Osteocyte (in vitro differentiated cells): Measurements from ENCODE around the gene GOLGA2. TPM values are rescaled to one million over a fixed set of nuclear protein-coding genes. Genes with fewer than 3 reads are reported as not detected.
A peak's percentile ranks its signal among the peaks of the same experiment; 100 is the strongest.

ENCODE experiments used
- DNase-seq: peaks from one replicate; pipeline ENCODE4 v3.0.0; 2021; ENCODE audit warnings: mixed read lengths; ENCODE audit not compliant: unreplicated experiment; ENCODE audit errors: extremely low spot score
- H3K27ac Mint-ChIP-seq: one replicate; pipeline ENCODE4 v1.8.0; 2021; ENCODE audit warnings: mild to moderate bottlenecking, mixed read lengths; ENCODE audit not compliant: unreplicated experiment
- H3K27me3 Mint-ChIP-seq: one replicate; pipeline ENCODE4 v1.8.0; 2021; ENCODE audit warnings: mixed read lengths; ENCODE audit not compliant: unreplicated experiment
- H3K36me3 Mint-ChIP-seq: one replicate; pipeline ENCODE4 v1.8.0; 2021; ENCODE audit warnings: mixed read lengths; ENCODE audit not compliant: unreplicated experiment
- H3K4me1 Mint-ChIP-seq: one replicate; pipeline ENCODE4 v1.8.0; 2021; ENCODE audit warnings: mixed read lengths; ENCODE audit not compliant: unreplicated experiment
- H3K4me3 Mint-ChIP-seq: one replicate; pipeline ENCODE4 v1.8.0; 2021; ENCODE audit warnings: mild to moderate bottlenecking, moderate library complexity, mixed read lengths; ENCODE audit not compliant: unreplicated experiment
- H3K9me3 Mint-ChIP-seq: one replicate; pipeline ENCODE4 v1.8.0; 2021; ENCODE audit warnings: mixed read lengths; ENCODE audit not compliant: unreplicated experiment
- total RNA-seq: library from RNA; stranded (reverse); gene quantifications from 2 replicates; pipeline ENCODE4 v1.2.1, GENCODE V29; 2021
- TF ChIP-seq, protein P1 (sequence below): fragments of 200-600 bp; sonication (generic); IDR thresholded peaks from 2 replicates; pipeline ENCODE4 v1.5.0; 2021; ENCODE audit warnings: antibody characterized with exemption, mild to moderate bottlenecking, moderate library complexity

GOLGA2 gene
- total RNA-seq, 1 donor from 2014 or later, result 184 TPM

DNA sequence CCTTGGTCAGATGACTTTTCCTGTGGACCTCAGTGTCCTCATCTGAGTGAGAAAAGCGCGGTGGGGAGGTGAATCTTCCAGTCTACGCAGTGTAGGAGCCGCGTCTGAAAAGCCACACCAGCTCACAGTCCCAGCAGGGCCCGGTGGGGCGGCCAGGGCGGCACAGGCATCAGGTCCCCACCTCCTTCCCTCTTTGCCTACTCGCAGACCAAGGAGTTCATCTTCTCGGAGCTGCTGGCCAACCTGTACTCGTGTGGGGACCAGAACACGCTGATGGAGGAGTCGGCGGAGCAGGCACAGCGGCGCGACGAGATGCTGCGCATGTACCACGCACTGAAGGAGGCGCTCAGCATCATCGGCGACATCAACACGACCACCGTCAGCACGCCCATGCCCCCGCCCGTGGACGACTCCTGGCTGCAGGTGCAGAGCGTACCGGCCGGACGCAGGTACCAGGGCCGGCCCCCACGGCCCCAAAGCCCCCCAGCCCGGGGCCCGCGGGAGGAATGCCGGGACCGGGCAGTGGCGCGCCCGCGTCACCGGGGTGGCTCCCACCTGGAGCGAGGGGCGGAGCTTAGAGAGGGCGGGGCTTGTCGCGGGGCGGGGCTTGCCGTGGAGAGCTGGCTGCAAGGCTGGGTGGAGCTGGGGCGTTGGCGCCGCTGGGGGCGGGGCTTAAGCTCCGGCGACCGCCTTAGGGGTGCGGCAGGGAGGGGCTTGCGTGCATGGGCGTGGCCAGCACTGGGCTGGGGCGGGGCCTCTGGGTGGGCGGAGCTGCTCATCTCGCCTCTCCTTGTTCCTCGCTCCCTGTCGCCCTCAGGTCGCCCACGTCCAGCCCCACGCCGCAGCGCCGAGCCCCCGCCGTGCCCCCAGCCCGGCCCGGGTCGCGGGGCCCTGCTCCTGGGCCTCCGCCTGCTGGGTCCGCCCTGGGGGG lies 25.6 kb downstream of the GOLGA2 start:
- no peak for DNase-seq
- H3K4me3 Mint-ChIP-seq, result no peak overlapping the region
- H3K4me1 Mint-ChIP-seq, result peaks cover 20% of the 10 kb centered on the region

DNA sequence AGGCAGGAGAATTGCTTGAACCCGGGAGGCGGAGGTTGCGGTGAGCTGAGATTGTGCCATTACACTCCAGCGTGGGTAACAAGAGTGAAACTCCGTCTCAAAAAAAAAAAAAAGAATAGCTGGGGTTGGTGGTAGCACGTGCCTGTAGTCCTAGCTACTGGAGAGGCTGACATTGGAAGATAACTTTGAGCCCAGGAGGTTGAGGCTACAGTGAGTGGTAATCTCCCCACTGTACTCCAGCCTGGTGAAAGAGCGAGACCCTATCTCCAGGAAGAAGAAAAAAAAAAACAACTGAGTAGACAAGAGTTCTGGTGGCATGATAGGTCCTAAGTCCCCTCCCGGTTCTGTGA lies 26.3 kb downstream of the GOLGA2 start:
- DNase-seq, result no peak

More for the DNA sequence above, 25.6 kb downstream of the GOLGA2 start:
- Mint-ChIP-seq H3K27ac (no peak overlapping the region), H3K27me3 (no peaks in the 10 kb centered on the region), H3K9me3 (no peaks in the 10 kb centered on the region), H3K36me3 (peaks cover 6% of the 10 kb centered on the region)
- TF ChIP-seq, protein P1, sequence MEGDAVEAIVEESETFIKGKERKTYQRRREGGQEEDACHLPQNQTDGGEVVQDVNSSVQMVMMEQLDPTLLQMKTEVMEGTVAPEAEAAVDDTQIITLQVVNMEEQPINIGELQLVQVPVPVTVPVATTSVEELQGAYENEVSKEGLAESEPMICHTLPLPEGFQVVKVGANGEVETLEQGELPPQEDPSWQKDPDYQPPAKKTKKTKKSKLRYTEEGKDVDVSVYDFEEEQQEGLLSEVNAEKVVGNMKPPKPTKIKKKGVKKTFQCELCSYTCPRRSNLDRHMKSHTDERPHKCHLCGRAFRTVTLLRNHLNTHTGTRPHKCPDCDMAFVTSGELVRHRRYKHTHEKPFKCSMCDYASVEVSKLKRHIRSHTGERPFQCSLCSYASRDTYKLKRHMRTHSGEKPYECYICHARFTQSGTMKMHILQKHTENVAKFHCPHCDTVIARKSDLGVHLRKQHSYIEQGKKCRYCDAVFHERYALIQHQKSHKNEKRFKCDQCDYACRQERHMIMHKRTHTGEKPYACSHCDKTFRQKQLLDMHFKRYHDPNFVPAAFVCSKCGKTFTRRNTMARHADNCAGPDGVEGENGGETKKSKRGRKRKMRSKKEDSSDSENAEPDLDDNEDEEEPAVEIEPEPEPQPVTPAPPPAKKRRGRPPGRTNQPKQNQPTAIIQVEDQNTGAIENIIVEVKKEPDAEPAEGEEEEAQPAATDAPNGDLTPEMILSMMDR, result no peak

DNA sequence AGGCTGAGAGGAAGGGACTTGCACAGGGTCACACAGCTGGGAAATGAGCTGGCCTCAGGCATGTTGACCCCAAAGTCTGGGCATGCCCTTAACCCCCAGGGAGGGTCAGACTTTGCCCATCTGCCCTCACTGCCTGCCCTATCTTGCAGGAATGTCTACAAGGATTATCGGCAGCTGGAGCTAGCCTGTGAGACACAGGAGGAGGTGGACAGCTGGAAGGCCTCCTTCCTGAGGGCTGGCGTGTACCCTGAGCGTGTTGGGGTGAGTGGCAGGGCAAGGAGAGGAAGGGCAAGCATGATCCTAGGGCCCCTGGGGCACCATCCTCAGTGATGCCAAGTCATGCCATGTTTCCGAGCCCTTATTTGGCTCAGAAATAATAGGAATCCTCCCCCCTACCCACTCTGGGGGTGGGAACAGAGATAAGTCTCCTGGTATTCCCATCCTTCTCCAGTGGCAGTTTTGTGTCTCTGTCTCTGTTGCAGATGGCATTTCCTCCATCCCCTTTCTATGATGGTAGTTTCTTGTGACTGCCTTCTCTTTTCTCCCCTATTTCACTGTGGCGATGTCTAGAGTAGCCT lies 28.5 kb downstream of the GOLGA2 start:
- Mint-ChIP-seq H3K27me3 (no peaks in the 10 kb centered on the region), H3K4me1 (peaks cover 39% of the 10 kb centered on the region), H3K4me3 (no peak overlapping the region), H3K9me3 (no peaks in the 10 kb centered on the region), H3K36me3 (peaks cover 6% of the 10 kb centered on the region), H3K27ac (peak overlapping the region; percentile 59)
- TF ChIP-seq, protein P1, result no peak
- no peak for DNase-seq

More for the DNA sequence above, 26.3 kb downstream of the GOLGA2 start:
- H3K4me1 Mint-ChIP-seq, result peaks cover 22% of the 10 kb centered on the region
- no peaks in the 10 kb centered on the region for H3K27me3 Mint-ChIP-seq
- no peaks in the 10 kb centered on the region for H3K9me3 Mint-ChIP-seq
- TF ChIP-seq, protein P1, result no peak
- H3K4me3 Mint-ChIP-seq, result no peak overlapping the region
- peaks cover 6% of the 10 kb centered on the region for H3K36me3 Mint-ChIP-seq
- no peak overlapping the region for H3K27ac Mint-ChIP-seq

DNA sequence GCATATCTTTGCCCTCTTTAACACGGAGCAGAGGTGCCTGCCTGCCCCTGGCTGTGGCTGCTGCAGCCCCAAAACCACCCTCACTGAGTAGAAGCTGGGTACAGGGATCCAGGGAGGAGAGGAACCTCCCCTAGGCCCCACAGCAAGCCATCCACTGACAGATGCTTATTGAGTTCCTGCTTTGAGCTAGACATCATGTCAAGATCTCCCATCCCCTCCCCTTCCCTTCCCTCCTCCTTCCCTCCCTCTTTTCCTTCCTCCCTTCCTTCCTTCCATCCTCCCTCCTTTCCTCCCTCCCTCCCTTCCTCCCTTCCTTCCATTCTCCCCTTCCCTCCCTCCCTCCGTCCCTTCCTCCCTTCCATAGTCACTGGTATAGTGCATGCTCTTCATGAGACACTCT lies 29.3 kb downstream of the GOLGA2 start:
- peaks cover 39% of the 10 kb centered on the region for H3K4me1 Mint-ChIP-seq
- H3K4me3 Mint-ChIP-seq, result no peak overlapping the region
- H3K9me3 Mint-ChIP-seq, result no peaks in the 10 kb centered on the region
- no peak for DNase-seq
- H3K27me3 Mint-ChIP-seq, result no peaks in the 10 kb centered on the region
- TF ChIP-seq, protein P1, result no peak
- H3K27ac Mint-ChIP-seq, result peak overlapping the region; percentile 89
- H3K36me3 Mint-ChIP-seq, result peaks cover 6% of the 10 kb centered on the region
